HG03039 (cell line): Measurements from ENCODE around the gene TLCD1.
A peak's percentile ranks its signal among the peaks of the same experiment; 100 is the strongest.
"Not testable (repeated sequence)": the region's sequence is repeated elsewhere in the genome, so short reads cannot be mapped to it uniquely, and the experiment has no call there.

ENCODE experiments used
- ATAC-seq: cut with Tn5 transposase; IDR thresholded peaks from one replicate; pipeline ENCODE4 v1.9.1; 2021; ENCODE audit warnings: mild to moderate bottlenecking, moderate library complexity; ENCODE audit not compliant: unreplicated experiment

The TLCD1 gene

GRCh38 chr17:28729950-28730330, 3.9 kb upstream of the TLCD1 start:
- ATAC-seq: no peak

GRCh38 chr17:28728364-28729200, 2.5 kb upstream of the TLCD1 start, which contains the start of gene NEK8:
Gene NEK8 (plus strand): TSS chr17:28728788. CDS start chr17:28728814, 26 bp downstream.
- peak; percentile 32 for ATAC-seq

DNA sequence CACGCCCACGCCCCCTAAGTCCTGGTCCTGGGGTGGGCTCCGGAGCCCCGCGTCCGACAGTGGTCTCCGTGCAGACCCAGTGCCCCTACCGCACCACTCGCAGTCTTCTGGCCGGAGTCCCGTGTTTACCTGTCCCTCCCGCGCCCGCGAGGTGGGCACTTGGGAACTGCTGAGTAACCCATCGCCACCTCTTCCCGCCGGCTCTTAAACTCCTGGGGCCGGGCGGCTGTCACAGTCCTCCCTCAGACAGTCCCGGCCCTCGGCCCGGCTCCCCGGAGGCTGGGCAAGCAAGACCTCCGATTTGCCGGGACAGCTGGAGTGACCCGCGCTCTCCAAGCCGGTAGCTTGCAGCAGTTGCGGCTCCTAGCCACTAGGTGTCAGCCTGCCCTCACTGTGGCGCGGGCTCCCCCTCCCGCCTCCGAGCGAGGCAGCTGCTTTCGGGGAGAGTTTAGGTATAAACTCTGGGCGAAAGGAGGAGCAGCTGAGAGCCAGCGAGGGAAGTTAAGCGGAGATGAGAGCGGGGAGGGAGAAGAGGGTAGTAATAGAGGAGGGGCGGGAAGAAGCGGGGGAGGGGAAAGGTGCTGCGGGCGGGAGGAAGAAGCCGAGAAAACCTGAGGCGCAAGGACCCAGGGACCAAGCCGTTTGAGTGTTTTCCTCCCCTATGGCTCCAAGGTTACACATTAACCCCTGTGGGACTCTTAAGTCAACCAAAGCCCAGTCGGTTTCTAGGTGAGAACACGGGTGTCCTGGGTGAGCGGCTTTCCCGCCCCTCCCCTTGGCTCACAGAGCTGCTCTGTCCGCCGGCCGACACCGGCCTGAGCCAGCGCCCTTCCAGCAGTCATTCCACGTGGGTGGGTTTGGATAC, 826 bp upstream of the TLCD1 start:
- peak; percentile 29 for ATAC-seq

DNA sequence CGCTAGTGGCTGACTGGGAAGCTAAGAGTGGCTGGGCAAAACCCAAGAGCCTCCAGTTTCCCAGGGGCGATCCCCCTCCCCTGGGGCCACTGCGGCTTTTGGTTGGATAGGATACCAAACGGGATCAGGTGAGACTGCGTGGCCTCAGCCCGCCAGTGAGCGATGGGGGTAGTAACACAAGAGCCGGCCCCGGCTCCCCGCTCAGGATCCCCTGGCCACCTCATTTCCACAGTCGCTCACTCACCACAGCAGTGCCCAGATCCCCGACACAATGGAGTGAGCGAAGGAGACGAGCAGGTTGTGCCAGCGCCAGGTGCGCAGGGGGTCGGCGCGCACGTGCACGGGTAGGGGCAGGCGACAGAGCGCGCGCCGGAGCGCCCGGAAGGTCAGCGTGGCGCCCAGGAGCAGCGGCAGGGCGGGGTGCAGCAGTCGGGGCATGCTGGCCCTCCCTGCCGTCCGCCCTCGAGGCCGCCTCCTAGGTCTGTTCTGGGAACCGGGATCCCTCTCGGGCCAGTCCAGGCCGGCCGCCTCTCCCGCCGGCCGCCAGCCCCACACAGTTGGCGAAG, 290 bp downstream of the TLCD1 start:
- no peak for ATAC-seq

DNA sequence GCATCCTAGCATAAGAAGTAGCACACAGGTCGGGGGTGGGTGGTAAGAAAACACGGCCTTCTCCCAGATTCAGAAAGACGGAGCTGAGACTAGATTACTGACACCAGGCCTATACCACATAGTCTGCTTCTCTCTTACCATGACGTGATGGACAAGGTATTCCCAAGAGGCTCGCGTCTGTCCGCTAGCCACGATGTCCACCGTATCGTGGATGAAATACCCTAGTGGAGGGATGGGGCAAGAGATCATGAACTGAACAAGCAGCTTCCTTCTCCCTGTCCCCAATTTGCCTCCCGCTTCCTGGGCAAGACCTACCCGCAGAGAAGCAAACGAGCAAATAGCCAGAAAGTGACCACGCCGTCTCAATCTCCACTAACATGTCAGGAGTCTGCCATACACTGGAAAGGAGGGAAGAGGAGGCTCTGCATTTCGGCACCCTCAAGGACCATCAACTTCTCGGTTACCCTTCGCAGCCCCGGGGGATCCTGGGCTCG, 820 bp downstream of the TLCD1 start:
- ATAC-seq: no peak

DNA sequence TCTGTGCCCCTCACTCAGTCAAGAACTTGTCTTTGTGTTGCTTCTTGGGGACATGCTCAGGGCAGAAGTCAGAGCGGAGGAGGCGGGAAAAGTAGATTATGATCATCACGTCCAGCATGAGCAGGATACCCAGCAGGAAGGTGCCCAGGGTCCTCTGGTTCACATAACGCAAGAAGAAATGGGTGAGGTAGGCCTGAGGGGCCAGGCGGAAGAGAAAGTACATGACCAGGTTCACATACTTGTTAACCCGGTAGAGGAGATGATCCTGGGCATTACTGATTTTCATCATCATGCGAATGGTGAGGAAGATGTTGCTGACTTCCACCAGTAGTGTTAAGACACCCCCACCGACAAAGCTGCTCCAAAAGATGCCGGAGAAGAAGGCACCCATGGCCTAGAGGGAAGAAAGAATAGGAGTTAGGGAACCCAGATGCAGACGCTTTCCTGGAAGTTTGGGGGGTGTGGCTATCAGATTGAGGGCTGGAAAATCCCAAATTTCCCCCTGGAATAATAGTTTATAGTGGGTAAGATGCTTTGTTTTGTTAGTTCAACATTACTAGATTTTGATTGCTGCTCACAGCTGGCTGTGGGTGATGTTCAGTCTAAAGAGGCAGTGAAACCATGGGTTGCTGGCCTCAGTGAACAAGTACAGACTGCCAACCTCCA, 1.4 kb downstream of the TLCD1 start:
- ATAC-seq: no peak

GRCh38 chr17:28723836-28724499, 2.1 kb downstream of the TLCD1 start:
- ATAC-seq: not testable (repeated sequence)

DNA sequence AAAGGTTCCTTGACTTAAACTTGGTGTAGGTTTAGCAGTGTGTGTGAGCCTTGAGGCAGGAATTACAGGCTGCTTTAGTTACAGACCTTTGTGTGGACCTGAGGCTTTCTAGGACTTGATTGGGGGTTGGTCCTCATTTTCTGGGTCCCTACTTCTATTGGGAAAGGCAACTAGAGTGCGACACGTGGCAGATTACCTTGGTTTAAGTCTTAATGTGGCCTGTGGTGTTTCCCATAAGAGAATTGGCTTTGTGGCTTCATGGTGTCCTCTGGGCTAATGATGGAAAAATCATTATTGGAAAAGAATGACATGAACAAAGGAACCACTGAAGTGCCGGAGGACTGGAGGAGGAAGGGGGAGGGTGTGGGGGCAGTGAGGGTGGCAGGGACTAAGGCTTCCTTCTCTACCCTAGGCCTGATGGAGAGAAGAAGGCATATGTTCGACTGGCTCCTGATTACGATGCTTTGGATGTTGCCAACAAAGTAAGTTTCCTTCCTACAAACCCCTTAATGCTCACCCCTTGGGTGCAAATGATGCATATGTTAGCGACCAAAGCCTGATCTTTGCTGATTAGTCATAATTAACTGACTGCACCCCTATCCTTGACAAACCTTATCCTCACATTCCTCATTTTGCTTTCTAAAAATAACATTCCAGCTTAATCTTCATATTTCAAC, 2.7 kb downstream of the TLCD1 start:
- ATAC-seq: no peak

DNA sequence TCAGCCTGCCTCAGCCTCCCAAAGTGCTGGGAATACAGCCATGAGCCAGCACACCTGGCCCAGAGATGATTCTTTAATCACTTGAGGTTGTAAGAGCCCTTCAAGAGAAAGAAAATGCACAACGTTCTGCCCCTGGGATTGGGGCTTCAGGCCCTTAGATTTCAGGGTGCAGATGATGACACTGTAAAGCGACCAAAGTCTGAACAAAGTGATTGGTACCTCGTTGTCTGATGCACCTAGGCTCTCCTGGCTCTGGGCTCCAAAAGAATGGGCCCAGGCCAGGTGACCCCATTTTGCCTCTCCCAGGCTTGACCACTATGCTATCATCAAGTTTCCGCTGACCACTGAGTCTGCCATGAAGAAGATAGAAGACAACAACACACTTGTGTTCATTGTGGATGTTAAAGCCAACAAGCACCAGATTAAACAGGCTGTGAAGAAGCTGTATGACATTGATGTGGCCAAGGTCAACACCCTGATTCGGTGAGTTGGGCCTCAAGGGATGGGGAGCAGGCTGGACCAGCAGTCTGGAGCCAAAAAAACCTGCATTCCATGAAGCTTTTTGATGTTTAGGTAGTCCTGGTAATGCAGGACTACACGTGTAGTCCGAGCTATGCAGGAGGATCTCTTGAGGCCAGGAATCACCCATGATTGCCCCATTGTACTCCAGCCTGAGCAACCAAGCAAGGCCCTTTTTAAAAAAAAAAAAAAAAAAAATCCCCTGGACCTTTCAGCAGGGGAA, 3.4 kb downstream of the TLCD1 start:
- ATAC-seq: no peak

DNA sequence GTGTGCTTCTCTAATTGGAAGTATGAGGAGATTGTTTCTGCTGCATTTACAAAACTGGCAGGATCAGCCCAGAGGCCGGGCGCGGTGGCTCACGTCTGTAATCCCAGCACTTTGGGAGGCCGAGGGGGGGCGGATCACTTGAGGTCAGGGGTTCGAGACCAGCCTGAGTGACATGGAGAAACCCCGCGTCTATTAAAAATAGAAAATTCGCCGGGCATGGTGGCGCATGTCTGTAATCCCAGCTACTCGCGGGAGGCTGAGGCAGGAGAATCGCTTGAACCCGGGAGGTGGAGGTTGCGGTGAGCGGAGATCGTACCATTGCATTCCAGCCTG, 5.1 kb downstream of the TLCD1 start:
- not testable (repeated sequence) for ATAC-seq

GRCh38 chr17:28720247-28720996, 5.6 kb downstream of the TLCD1 start:
- no peak for ATAC-seq

DNA sequence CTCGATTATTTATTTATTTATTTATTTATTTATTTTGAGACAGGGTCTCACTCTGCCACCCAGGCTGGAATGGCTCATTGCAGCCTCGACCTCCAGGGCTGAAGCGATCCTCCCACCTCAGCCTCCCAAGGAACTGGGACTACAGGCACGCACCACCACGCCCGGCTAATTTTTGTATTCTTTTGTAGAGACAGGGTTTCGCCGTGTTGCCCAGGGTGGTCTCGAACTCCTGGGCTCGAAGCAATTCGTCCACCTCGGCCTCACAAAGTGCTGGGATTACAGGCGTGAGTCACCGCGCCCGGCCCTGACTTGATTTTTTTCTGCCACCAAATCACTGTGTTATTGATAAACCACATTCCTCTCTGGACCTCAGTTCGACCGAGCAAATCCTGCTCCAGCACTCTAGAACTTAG, 7.0 kb downstream of the TLCD1 start:
- ATAC-seq: no peak

DNA sequence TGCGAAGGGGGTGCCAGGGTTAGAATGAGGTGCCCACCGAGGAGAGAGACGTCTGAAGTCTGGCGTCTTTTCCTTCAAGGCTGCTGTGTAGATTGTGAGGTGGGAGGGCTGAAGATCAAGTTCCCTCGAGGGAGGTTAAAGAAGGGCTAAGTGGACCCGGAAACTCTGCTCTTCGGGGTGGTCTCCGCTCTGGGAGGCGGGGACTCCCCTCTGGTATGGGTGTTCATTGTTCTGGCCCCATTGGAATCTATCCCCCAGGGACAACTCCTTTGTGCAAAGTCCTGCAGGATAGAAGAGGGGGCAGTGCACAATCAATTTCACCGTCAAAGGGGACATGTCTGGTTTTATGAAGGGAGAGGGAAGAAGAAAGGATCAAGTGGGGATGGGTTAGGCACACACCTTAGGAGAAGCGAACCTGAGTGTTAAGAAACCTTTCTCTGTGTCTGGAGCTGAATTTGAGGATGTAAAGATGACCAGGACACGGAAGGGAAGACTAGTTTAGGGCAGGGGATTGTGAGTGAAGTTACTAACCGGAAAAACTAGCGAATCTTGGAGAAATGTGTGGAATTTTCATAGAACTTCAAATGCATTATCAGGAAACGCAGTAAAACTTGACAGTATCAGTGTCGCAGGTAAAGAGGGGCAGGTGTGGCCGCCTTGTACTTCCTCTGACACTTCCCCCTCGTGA, 7.6 kb downstream of the TLCD1 start:
- ATAC-seq: no peak

DNA sequence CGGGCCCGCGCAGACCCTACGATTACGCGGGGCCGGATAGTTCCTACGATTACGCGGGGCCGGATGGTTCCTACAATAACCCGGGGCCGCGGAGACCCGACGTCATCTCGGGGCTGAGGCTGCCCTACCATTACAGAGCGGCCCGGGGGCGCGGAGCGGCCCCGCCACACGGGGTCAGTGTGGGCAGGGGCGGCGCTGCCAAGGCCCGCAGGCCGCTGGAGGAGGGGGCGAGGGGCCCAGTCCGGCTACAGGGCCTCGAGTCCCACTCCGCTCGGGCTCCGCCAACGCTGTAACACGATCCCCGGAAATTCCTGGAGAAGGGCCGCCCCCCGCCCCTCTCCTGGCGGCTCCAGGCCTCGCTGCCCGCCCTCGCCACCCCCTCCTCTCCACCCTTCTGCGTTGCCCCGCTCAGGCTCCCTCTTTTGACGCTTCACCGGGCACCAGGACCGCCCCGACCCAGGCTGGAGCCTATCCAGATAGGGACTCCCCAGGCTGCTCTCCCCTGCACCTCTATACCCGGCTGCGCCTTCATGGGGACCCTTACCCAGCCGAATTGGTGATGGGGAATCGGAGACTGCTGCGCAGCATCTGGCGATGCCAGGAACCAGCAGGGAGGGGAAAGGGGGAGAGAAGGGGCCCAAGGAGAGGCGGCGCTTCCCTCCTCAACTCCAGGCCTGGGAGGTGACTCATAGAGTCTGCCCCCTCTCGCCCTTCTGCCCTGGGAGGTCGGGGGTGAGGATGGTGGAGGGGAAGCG, 8.3 kb downstream of the TLCD1 start, which contains the start of gene RAB34:
Gene RAB34, minus strand, starts transcription at position 291 of the 755 bp plus-strand sequence. CDS start 602 bp downstream, outside the sequence.
- ATAC-seq: no peak

- no peak for ATAC-seq
These were observed 9.1 kb downstream of the TLCD1 start for GRCh38 chr17:28716740-28717577.

GRCh38 chr17:28715217-28715616, 10.8 kb downstream of the TLCD1 start:
- ATAC-seq: no peak
